Tibial nerve (tissue), 4 donors: ENCODE data around the gene KRT80. TPM values are rescaled to one million over a fixed set of nuclear protein-coding genes. Genes with fewer than 3 reads are reported as not detected.

Source experiments
- DNase-seq, 2 donors: peaks; one replicate each; pipeline ENCODE4 v3.0.0-alpha.2; 2019; ENCODE audit warnings: low spot score in 2 of 2
- H3K27ac ChIP-seq, 4 donors: fragments of 200-600 bp; sonication (generic) in 3 of 4; one replicate each; pipeline ENCODE4 v1.5.1; 2017 to 2019; ENCODE audit warnings: mild to moderate bottlenecking in 1 of 4
- H3K27me3 ChIP-seq, 2 donors: fragments of 200-600 bp; sonication (generic) in 1 of 2; one replicate each; pipeline versions ENCODE4 v1.5.1 to v1.6.0; 2017 to 2019
- H3K36me3 ChIP-seq, 3 donors: fragments of 200-600 bp; sonication (generic); one replicate each; pipeline ENCODE4 v1.5.1; 2018 to 2019
- H3K4me1 ChIP-seq, 4 donors: fragments of 200-600 bp; sonication (generic) in 3 of 4; one replicate each; pipeline ENCODE4 v1.5.1; 2017 to 2019
- H3K4me3 ChIP-seq, 4 donors: fragments of 200-600 bp; sonication (generic) in 3 of 4; one replicate each; pipeline ENCODE4 v1.5.1; 2017 to 2019; ENCODE audit warnings: mild to moderate bottlenecking in 1 of 4, moderate library complexity in 1 of 4
- H3K9me3 ChIP-seq, 4 donors: fragments of 200-600 bp; sonication (generic) in 3 of 4; one replicate each; pipeline ENCODE4 v1.5.1; 2017 to 2019
- CTCF ChIP-seq, 5 experiments: fragments of 200-600 bp in 3 of 5; fragments of 450-650 bp in 2 of 5; sonication (generic) in 3 of 5; IDR thresholded peaks; one replicate each; pipeline ENCODE4 v1.5.1; 2016 to 2019; ENCODE audit warnings: antibody characterized with exemption in 5 of 5, mild to moderate bottlenecking in 3 of 5, moderate library complexity in 2 of 5
- EP300 ChIP-seq, 2 donors: sonication (generic); formaldehyde crosslinking; IDR thresholded peaks; one replicate each; pipeline ENCODE4 v1.6.1; 2017; ENCODE audit warnings: antibody characterized with exemption in 2 of 2, mild to moderate bottlenecking in 1 of 2
- POLR2A ChIP-seq, 2 donors: fragments of 450-650 bp; IDR thresholded peaks; one replicate each; pipeline ENCODE4 v1.6.1; 2017; ENCODE audit warnings: antibody characterized with exemption in 2 of 2, mild to moderate bottlenecking in 2 of 2, moderate library complexity in 2 of 2
- WGBS, 2 donors: methylation state at CpG; one replicate each; pipeline ENCODE4 v1.1.5; 2018; 5-methylcytosine and 5-hydroxymethylcytosine counted together
- total RNA-seq, 4 donors: library from RNA; depleted of rRNA; stranded (reverse); fragments of >200 nt; gene quantifications; one replicate each; pipeline ENCODE4 v1.1.0, GENCODE V29; 2016

KRT80 gene
- total RNA-seq, 4 donors from 2014 or later = not detected

- TF ChIP-seq EP300 (IDR thresholded peaks at IDR 0.05) = peak; percentile 43 to 73
- no peak for TF ChIP-seq CTCF (IDR thresholded peaks at IDR 0.05)
- Histone ChIP-seq H3K36me3 (no peaks in the 10 kb centered on the region), H3K4me3 (no peak overlapping the region), H3K27ac (peak overlapping the region in 2 of 4 donors; percentile 44 to 72), H3K9me3 (no peaks in the 10 kb centered on the region), H3K27me3 (peaks cover 0 to 3% of the 10 kb centered on the region in 2 donors), H3K4me1 (peaks cover 0 to 34% (median 13%) of the 10 kb centered on the region in 4 donors)
- DNase-seq = peak; percentile 33 to 70
- 45 to 47% methylated on average over 11 to 12 of the region's 19 CpGs for WGBS, 2 donors
These were observed 11.5 kb upstream of the KRT80 start for GRCh38 chr12:52203079-52203921.

GRCh38 chr12:52202361-52203078 lies 10.7 kb upstream of the KRT80 start:
- no peak for TF ChIP-seq EP300 (IDR thresholded peaks at IDR 0.05)
- no peak for TF ChIP-seq POLR2A (IDR thresholded peaks at IDR 0.05)
- TF ChIP-seq CTCF (IDR thresholded peaks at IDR 0.05) = no peak
- 29 to 30% methylated on average over 11 to 18 of the region's 18 CpGs for WGBS, 2 donors
- Histone ChIP-seq H3K9me3 (no peaks in the 10 kb centered on the region), H3K36me3 (no peaks in the 10 kb centered on the region), H3K27me3 (peaks cover 0 to 3% of the 10 kb centered on the region in 2 donors), H3K27ac (peak overlapping the region in 1 of 4 donors; percentile 72), H3K4me3 (no peak overlapping the region), H3K4me1 (peaks cover 0 to 30% (median 13%) of the 10 kb centered on the region in 4 donors)
- no peak for DNase-seq

- TF ChIP-seq POLR2A (IDR thresholded peaks at IDR 0.05) (no peak), EP300 (IDR thresholded peaks at IDR 0.05) (no peak), CTCF (IDR thresholded peaks at IDR 0.05) (no peak)
- no peaks in the 10 kb centered on the region for H3K9me3 ChIP-seq
- DNase-seq = no peak
- H3K27ac ChIP-seq = no peak overlapping the region
- H3K4me1 ChIP-seq = peaks cover 0 to 30% (median 13%) of the 10 kb centered on the region in 4 donors
- H3K27me3 ChIP-seq = peaks cover 0 to 3% of the 10 kb centered on the region in 2 donors
- H3K4me3 ChIP-seq = no peak overlapping the region
- 51 to 52% methylated on average over 3 of the region's 3 CpGs for WGBS, 2 donors
- H3K36me3 ChIP-seq = no peaks in the 10 kb centered on the region
These were observed 9.6 kb upstream of the KRT80 start for GRCh38 chr12:52201451-52201839.

- no peak overlapping the region for H3K27ac ChIP-seq
- 79 to 80% methylated on average over 15 of the region's 15 CpGs for WGBS, 2 donors
- peaks cover 0 to 3% of the 10 kb centered on the region in 2 donors for H3K27me3 ChIP-seq
- H3K4me1 ChIP-seq = peaks cover 0 to 30% (median 13%) of the 10 kb centered on the region in 4 donors
- TF ChIP-seq EP300 (IDR thresholded peaks at IDR 0.05) (no peak), CTCF (IDR thresholded peaks at IDR 0.05) (no peak), POLR2A (IDR thresholded peaks at IDR 0.05) (no peak)
- no peak for DNase-seq
- no peaks in the 10 kb centered on the region for H3K9me3 ChIP-seq
- no peaks in the 10 kb centered on the region for H3K36me3 ChIP-seq
- H3K4me3 ChIP-seq = no peak overlapping the region
These were observed 9.1 kb upstream of the KRT80 start for GRCh38 chr12:52200781-52201450.
